GM12872 (cell line): Measurements from ENCODE around the gene UGT2B15.
A peak's percentile ranks its signal among the peaks of the same experiment; 100 is the strongest.

ENCODE experiments used
- TF ChIP-seq, protein P1 (sequence below): IDR thresholded peaks from 3 replicates; pipeline ENCODE4 v1.5.1; 2011; ENCODE audit warnings: low read depth, mild to moderate bottlenecking, low read length, moderate library complexity; ENCODE audit not compliant: insufficient read depth

The UGT2B15 gene

DNA sequence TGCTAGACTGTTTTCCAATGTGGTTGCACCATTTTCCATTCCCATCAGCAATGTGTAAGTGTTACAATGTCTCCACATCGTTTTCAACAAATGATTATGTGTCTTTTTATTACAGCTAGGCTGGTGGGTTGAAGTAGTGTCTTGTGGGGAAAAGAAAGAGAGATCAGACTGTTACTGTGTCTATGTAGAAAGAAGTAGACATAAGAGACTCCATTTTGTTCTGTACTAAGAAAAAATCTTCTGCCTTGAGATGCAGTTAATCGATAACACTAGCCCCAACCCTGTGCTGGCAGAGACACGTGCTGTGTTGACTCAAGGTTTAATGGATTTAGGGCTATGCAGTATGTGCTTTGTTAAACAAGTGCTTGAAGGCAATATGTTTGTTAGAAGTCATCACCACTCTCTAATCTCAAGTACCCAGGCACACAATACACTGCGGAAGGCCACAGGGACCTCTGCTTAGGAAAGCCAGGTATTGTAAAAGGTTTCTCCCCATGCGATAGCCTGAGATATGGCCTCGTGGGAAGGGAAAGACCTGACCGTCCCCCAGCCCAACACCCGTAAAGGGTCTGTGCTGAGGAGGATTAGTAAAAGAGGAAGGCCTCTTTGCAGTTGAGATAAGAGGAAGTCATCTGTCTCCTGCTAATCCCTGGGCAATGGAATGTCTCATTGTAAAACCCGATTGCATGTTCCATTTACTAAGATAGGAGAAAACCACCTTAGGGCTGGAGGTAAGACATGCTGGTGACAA is 23.0 kb upstream of the UGT2B15 start:
- TF ChIP-seq, protein P1, sequence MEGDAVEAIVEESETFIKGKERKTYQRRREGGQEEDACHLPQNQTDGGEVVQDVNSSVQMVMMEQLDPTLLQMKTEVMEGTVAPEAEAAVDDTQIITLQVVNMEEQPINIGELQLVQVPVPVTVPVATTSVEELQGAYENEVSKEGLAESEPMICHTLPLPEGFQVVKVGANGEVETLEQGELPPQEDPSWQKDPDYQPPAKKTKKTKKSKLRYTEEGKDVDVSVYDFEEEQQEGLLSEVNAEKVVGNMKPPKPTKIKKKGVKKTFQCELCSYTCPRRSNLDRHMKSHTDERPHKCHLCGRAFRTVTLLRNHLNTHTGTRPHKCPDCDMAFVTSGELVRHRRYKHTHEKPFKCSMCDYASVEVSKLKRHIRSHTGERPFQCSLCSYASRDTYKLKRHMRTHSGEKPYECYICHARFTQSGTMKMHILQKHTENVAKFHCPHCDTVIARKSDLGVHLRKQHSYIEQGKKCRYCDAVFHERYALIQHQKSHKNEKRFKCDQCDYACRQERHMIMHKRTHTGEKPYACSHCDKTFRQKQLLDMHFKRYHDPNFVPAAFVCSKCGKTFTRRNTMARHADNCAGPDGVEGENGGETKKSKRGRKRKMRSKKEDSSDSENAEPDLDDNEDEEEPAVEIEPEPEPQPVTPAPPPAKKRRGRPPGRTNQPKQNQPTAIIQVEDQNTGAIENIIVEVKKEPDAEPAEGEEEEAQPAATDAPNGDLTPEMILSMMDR = no peak

DNA sequence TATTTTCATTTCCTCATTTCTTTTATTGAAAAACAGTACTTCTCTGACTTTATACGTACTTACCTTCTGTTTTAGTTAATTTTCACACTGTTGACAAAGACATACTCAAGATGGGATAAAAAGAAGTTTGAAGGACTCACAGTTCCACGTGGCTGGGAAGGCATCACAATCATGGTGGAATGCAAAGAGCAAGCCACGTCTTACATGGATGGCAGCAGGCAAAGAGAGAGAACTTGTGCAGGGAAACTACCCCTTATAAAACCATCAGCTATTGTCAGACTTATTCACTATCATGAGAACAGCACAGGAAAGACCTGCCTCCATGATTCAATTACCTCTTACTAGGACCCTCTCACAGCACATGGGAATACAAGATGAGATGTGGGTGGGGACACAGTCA is 20.7 kb upstream of the UGT2B15 start:
- TF ChIP-seq, protein P1 = no peak

DNA sequence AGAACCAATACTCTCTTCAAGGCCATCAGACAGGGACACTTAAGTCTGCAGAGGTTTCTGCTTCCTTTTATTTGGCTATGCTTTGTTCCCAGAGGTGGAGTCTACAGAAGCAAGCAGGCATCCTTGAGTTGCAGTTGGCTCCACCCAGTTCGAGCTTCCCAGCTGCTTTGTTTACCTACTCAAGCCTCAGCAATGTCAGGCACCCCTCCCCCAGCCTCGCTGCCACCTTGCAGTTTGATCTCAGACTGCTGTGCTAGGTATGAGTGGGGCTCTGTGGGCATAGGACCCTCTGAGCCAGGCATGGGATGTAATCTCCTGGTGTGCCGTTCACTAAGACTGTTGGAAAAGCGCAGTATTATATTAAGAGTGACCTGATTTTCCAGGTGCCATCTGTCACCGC is 12.6 kb upstream of the UGT2B15 start:
- TF ChIP-seq, protein P1 = no peak

DNA sequence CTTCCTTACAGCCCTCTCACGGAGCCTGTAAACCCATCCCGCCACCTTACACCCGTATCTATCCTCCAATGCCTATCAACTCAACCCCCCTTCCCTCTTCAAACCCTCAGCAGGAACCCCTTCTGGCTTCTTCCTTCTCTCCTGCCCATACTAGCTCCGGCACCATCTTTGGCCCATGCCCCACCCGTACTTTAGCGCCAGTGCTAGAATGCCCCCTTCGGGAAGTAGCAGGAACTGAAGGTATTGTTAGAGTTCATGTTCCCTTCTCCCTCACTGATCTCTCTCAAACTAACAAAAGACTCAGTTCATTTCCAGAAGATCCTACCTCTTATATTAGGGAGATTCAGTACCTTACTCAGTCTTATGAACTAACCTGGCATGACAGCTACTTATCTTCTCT is 2.7 kb upstream of the UGT2B15 start:
- TF ChIP-seq, protein P1 = no peak

DNA sequence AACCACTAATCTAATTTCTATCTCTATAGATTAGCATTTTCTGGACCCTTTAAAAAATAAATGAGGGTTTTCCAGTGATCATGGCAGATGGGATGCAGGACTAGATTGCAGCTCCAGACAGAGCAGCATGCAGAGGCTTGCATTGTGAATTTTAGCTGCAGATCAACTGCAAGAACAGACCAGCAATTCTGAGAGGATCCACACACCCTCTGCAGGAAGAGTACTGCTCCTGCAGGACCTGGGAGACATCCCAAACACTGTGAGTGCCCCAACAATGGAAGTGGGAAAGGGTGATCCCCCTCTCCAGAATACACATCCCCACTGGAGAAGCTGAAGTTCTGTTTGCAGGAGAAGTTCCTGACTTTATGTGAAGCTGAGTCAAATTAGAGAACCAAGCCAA is 765 bp upstream of the UGT2B15 start:
- TF ChIP-seq, protein P1 = peak; percentile 3; the same call in 1 of the 3 replicates

DNA sequence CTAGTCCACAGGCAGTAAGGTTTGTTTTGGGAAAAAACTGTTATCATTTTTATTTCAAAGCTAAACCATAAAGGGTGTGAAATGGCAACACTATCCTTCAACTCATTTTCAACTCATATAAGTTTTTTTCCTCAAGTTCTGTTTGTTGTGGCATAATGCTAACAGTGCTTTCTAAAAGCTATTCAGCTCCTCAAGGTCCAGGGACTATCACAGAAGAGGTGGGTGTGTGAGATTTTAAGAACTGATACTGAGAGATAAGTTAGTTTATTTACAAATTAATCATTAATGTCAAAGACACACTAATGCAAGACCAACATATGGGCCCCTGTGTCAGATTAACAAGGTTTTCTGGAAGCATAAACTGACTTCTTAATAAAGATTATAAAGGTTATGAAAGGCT is 11.8 kb downstream of the UGT2B15 start:
- TF ChIP-seq, protein P1 = no peak

DNA sequence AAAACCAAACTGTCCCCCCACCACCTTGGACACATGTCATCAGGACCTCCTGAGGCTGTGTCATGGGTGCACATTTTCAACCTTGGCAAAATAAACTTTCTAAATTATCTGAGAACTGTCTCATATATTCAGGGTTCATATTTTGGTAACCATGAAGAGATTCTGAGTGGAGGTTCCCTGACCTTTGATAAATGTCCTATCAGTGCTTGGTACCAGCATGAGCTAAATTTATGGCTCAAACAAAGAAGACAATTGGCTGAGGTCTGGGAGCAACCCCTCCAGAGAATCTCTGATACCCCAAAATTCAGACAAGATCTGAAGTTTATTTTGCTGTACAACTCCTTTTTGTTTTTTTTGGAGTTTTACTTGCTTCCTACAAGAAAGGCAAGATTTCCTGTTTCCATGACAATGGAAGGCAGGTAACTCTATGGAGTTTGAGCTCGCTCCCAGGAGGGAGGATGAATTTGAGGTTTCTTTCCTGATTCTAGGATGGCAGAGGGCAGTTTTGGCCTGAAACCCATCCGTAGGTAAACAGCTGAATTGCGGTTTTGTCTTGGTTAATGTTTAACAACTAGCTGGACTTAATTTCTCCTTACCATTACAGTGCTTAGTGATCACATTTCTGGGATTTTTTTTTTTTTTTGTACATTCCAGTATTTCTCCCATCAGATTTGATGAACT is 14.5 kb downstream of the UGT2B15 start:
- TF ChIP-seq, protein P1 = no peak
